ENCODE results near the gene EPYC. TPM values are rescaled to one million over a fixed set of nuclear protein-coding genes. Genes with fewer than 3 reads are reported as not detected.

The EPYC gene
- total and polyA plus RNA-seq, 2 experiments from 2014 or later: not detected

DNA sequence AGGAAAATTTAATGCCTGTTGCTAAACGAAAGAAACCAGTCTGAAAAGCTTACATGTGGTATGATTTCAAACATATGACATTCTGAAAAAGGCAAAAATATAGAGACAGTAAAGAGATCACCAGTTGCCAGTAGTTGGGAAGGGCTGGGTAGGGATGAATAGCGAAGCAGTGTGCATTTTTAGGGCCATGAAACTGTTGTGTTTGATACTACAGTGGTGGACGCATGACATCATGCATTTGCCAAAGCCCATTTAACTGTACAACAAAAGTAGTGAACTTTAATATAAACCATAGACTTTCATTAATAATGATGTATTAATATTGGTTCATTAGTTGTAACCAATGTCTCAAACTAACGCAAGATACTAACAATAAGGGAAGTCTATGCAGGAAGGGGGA is 14.7 kb upstream of the EPYC start:
- no peak overlapping the region for H3K27ac ChIP-seq
- no peak overlapping the region for H3K4me3 ChIP-seq
- no peaks in the 10 kb centered on the region for H3K9me3 ChIP-seq (ENCODE audit: low read depth)
- no peaks in the 10 kb centered on the region for H3K27me3 ChIP-seq
- DNase-seq (ENCODE audit: low read depth in 1 of 2, low spot score in 1 of 2): no peak
- H3K4me1 ChIP-seq (ENCODE audit: low read depth): no peaks in the 10 kb centered on the region
- TF ChIP-seq, protein P1, sequence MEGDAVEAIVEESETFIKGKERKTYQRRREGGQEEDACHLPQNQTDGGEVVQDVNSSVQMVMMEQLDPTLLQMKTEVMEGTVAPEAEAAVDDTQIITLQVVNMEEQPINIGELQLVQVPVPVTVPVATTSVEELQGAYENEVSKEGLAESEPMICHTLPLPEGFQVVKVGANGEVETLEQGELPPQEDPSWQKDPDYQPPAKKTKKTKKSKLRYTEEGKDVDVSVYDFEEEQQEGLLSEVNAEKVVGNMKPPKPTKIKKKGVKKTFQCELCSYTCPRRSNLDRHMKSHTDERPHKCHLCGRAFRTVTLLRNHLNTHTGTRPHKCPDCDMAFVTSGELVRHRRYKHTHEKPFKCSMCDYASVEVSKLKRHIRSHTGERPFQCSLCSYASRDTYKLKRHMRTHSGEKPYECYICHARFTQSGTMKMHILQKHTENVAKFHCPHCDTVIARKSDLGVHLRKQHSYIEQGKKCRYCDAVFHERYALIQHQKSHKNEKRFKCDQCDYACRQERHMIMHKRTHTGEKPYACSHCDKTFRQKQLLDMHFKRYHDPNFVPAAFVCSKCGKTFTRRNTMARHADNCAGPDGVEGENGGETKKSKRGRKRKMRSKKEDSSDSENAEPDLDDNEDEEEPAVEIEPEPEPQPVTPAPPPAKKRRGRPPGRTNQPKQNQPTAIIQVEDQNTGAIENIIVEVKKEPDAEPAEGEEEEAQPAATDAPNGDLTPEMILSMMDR (IDR thresholded peaks at IDR 0.05; ENCODE audit: low read depth, low read length): no peak
- no peaks in the 10 kb centered on the region for H3K36me3 ChIP-seq

DNA sequence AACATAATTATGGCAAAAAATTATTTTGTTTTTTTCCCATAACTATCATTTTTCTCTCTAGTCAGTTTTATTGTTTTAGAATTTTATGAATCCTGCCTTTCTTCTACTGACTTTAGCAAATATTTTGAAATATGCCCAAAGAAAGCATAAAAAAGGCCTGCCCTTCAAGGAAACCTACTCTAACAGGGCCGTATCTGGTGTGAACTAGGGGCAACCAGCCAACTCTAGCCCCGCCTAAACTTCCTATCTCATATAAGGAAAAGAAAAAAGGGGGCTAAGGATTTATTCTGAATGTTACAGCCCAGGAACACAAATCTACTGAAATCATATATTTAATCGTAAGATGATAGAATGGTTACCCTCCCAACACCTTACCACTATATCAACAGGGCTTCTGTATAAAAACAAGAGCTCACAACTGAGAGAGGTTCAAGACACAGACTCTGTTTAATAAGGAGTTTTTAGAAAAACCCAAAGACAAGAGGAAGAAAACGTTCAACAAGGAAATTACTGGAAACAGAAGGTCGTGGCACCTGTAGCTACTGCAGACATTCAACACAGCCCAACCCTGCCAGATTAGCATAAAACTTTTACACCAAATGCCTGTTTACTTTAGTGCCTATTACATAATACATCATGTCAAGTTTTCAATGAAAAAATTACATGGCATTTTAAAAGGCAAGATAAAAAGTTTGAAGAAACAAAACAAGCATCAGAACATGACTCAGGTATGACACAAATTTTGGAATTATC is 12.9 kb upstream of the EPYC start:
- H3K9me3 ChIP-seq (ENCODE audit: low read depth): no peaks in the 10 kb centered on the region
- TF ChIP-seq, protein P1 (IDR thresholded peaks at IDR 0.05; ENCODE audit: low read depth, low read length): no peak
- H3K4me1 ChIP-seq (ENCODE audit: low read depth): no peaks in the 10 kb centered on the region
- no peaks in the 10 kb centered on the region for H3K27me3 ChIP-seq
- no peak overlapping the region for H3K4me3 ChIP-seq
- H3K36me3 ChIP-seq: no peaks in the 10 kb centered on the region
- no peak overlapping the region for H3K27ac ChIP-seq
- peak in 1 of 2 donors; percentile 20 for DNase-seq (ENCODE audit: low read depth in 1 of 2, low spot score in 1 of 2)

DNA sequence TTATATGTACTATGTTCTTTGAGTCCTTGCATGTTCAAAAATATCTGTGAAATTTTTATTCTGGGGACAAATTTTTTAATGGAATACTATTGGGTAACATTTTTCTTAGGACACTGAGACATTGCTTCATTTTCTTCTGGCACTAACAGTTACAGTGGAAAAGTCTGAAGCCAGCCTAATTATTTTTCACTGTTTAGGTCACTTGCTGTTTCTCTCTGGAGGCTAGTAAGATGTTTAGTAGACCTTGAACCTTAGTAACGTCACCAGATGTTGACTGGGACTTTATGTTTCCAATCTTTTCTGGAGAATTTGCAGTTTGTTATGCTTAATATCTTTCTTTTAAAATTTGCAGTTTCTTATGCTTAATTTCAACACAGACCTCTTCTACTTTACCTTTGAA is 12.3 kb upstream of the EPYC start:
- no peaks in the 10 kb centered on the region for H3K36me3 ChIP-seq
- no peaks in the 10 kb centered on the region for H3K9me3 ChIP-seq (ENCODE audit: low read depth)
- no peaks in the 10 kb centered on the region for H3K4me1 ChIP-seq (ENCODE audit: low read depth)
- no peaks in the 10 kb centered on the region for H3K27me3 ChIP-seq
- H3K27ac ChIP-seq: no peak overlapping the region
- no peak overlapping the region for H3K4me3 ChIP-seq
- TF ChIP-seq, protein P1 (IDR thresholded peaks at IDR 0.05; ENCODE audit: low read depth, low read length): no peak
- DNase-seq (ENCODE audit: low read depth in 1 of 2, low spot score in 1 of 2): no peak

DNA sequence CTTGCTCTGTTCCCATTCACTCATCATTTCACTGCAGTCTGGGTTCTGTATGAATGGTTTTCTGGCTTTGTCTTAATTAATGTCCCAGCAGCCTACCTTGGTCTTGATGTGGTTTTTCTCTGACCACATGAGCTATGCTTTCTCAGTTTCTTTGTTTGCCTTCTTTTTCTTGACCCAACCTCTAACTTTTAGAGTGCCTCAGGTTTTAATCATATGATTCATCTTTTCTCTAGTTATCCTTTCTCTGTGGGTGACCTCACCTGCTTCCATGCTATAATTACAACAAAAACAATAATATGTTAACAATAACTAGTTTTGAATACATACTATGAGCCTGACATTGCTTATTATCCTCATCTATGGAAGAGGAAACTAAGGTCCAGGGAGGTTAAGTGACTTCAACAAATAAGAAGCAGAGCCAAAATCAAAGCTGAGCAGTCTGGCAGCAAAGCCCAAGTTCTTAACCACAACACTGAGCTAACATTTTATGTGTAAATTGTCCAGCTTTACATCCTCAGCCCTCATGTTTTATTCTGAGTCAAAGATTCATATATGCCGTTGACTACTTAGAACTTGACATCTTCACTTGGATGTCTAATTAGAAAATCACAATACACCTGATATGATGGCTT is 4.7 kb upstream of the EPYC start:
- Histone ChIP-seq H3K36me3 (no peaks in the 10 kb centered on the region), H3K9me3 (ENCODE audit: low read depth) (no peaks in the 10 kb centered on the region), H3K4me1 (ENCODE audit: low read depth) (no peaks in the 10 kb centered on the region), H3K27ac (no peak overlapping the region), H3K4me3 (no peak overlapping the region), H3K27me3 (no peaks in the 10 kb centered on the region)
- TF ChIP-seq, protein P1 (IDR thresholded peaks at IDR 0.05; ENCODE audit: low read depth, low read length): no peak
- no peak for DNase-seq (ENCODE audit: low read depth in 1 of 2, low spot score in 1 of 2)

DNA sequence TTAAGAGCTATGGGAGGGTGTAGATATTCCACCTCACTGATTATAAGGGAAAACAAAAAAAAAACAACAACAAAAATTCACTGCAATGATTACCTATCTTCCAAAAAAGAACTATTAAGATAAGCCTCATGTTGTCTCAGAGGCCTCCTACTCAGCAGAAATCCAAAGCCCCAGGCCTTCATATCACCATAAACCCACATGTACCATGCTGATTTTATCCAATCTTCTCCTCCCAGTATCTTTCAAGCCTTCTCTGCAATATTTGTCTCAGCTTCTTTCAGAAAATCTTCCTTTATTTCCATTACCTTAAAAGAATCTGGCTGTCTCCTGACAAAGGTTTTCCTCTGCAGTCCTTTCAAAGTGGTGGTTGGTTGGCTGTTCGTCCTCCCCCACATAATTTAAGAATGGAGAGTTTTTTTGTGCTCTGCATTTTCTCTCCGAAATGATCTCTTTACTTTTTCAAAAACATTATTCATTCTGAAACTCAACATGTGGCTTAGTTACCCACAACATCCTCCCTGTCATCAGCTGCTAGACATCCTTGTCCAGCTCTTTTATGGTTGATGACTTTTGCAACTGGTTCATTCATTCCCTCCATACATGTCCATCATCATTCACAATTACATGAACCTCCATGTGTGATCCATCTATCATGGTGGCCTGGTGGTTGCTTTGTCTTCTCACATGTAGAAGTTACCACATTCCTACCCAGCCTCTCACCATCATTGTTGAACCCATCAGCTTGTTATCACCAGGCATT is 2.9 kb upstream of the EPYC start:
- Histone ChIP-seq H3K27me3 (no peaks in the 10 kb centered on the region), H3K9me3 (ENCODE audit: low read depth) (no peaks in the 10 kb centered on the region), H3K36me3 (no peaks in the 10 kb centered on the region), H3K4me1 (ENCODE audit: low read depth) (no peaks in the 10 kb centered on the region), H3K4me3 (no peak overlapping the region), H3K27ac (no peak overlapping the region)
- TF ChIP-seq, protein P1 (IDR thresholded peaks at IDR 0.05; ENCODE audit: low read depth, low read length): no peak
- no peak for DNase-seq (ENCODE audit: low read depth in 1 of 2, low spot score in 1 of 2)

Measured in cardiac muscle cell (in vitro differentiated cells and primary cell).